Gastrocnemius medialis (tissue), 4 donors: Measurements from ENCODE around the gene CACTIN. TPM values are rescaled to one million over a fixed set of nuclear protein-coding genes. Genes with fewer than 3 reads are reported as not detected.

ENCODE experiments used
- ATAC-seq, 2 donors: fragments of 150-250 bp; one replicate each; pipeline ENCODE4 v1.9.1; 2016
- DNase-seq, 2 donors: peaks; one replicate each; pipeline ENCODE4 v3.0.0-alpha.2; 2019
- H3K27ac ChIP-seq, 4 donors: fragments of 200-600 bp; sonication (generic); 1 replicate in 1 of 4; 2 replicates in 3 of 4; pipeline ENCODE4 v1.5.1; 2016 to 2018; ENCODE audit warnings: mild to moderate bottlenecking in 2 of 4, moderate library complexity in 1 of 4
- H3K27me3 ChIP-seq, 3 donors: fragments of 200-600 bp; sonication (generic) in 2 of 3; 1 replicate in 1 of 3; 2 replicates in 2 of 3; pipeline versions ENCODE4 v1.5.1 to v1.6.0; 2016 to 2019; ENCODE audit warnings: mild to moderate bottlenecking in 1 of 3, moderate library complexity in 1 of 3
- H3K36me3 ChIP-seq, 2 donors: fragments of 200-600 bp; sonication (generic) in 1 of 2; one replicate each; pipeline ENCODE4 v1.5.1; 2017 to 2018
- H3K4me1 ChIP-seq, 2 donors: fragments of 200-600 bp; sonication (generic) in 1 of 2; one replicate each; pipeline ENCODE4 v1.5.1; 2016 to 2017; ENCODE audit warnings: mild to moderate bottlenecking in 2 of 2
- H3K4me3 ChIP-seq, 4 donors: fragments of 200-600 bp; sonication (generic) in 3 of 4; 1 replicate in 1 of 4; 2 replicates in 3 of 4; pipeline ENCODE4 v1.5.1; 2016 to 2019; ENCODE audit warnings: mild to moderate bottlenecking in 2 of 4
- H3K9me3 ChIP-seq, 3 donors: fragments of 200-600 bp; sonication (generic) in 2 of 3; 1 replicate in 1 of 3; 2 replicates in 2 of 3; pipeline ENCODE4 v1.5.1; 2016 to 2019
- CTCF ChIP-seq, 5 experiments: fragments of 450-650 bp in 3 of 5; fragments of 200-600 bp in 2 of 5; sonication (generic) in 2 of 5; IDR thresholded peaks in 4 of 5; conservative IDR thresholded peaks in 1 of 5; 1 replicate in 4 of 5; 2 replicates in 1 of 5; pipeline ENCODE4 v1.5.1; 2016 to 2019; ENCODE audit warnings: antibody characterized with exemption in 5 of 5, mild to moderate bottlenecking in 3 of 5, moderate library complexity in 3 of 5
- POLR2A ChIP-seq, 2 donors: fragments of 450-650 bp; IDR thresholded peaks; one replicate each; pipeline ENCODE4 v1.6.1; 2017; ENCODE audit warnings: antibody characterized with exemption in 2 of 2, mild to moderate bottlenecking in 2 of 2, moderate library complexity in 2 of 2
- in situ Hi-C, 4 donors: fragments of 200-750 bp; cut with MboI; loops; one replicate each; pipeline versions ENCODE4 v1.15.0 to v1.8.0; 2017; ENCODE audit warnings: low sequenced_read_pairs in 4 of 4
- intact Hi-C: fragments of 100-400 bp; cut with DNase I; formaldehyde crosslinking; loops from one replicate; pipeline ENCODE4 v1.15.1; 2023; ENCODE audit warnings: low total_unique reads
- total RNA-seq, 4 donors: library from RNA; depleted of rRNA; stranded (reverse); fragments of >200 nt; gene quantifications; one replicate each; pipeline versions ENCODE4 v1.1.0 to v1.2.3, GENCODE V29; 2016

Gene CACTIN
- total RNA-seq, 4 donors from 2014 or later = 19.5 to 28.4 (median 27.4) TPM

- in situ Hi-C loops (no loop called here), intact Hi-C loops (no loop called here)
- Histone ChIP-seq H3K4me3 (no peak overlapping the region), H3K27ac (no peak overlapping the region), H3K36me3 (peaks cover 0 to 44% of the 10 kb centered on the region in 2 donors), H3K27me3 (no peaks in the 10 kb centered on the region), H3K4me1 (no peaks in the 10 kb centered on the region), H3K9me3 (no peaks in the 10 kb centered on the region)
- TF ChIP-seq CTCF (IDR thresholded peaks at IDR 0.05 in 4 of 5, conservative IDR thresholded peaks at IDR 0.05 in 1 of 5) (no peak), POLR2A (IDR thresholded peaks at IDR 0.05) (no peak)
- ATAC-seq = no peak
- DNase-seq = no peak
These were observed 10.4 kb upstream of the CACTIN start for GRCh38 chr19:3636962-3637361.

GRCh38 chr19:3636506-3636905 is 9.9 kb upstream of the CACTIN start:
- intact Hi-C loops = no loop called here
- H3K27me3 ChIP-seq = no peaks in the 10 kb centered on the region
- H3K27ac ChIP-seq = no peak overlapping the region
- H3K36me3 ChIP-seq = peaks cover 0 to 43% of the 10 kb centered on the region in 2 donors
- in situ Hi-C loops = no loop called here
- ATAC-seq (no peak), DNase-seq (no peak)
- H3K4me1 ChIP-seq = no peaks in the 10 kb centered on the region
- no peaks in the 10 kb centered on the region for H3K9me3 ChIP-seq
- no peak for TF ChIP-seq POLR2A (IDR thresholded peaks at IDR 0.05)
- TF ChIP-seq CTCF (IDR thresholded peaks at IDR 0.05 in 4 of 5, conservative IDR thresholded peaks at IDR 0.05 in 1 of 5) = no peak
- no peak overlapping the region for H3K4me3 ChIP-seq

GRCh38 chr19:3634496-3635045 is 8.0 kb upstream of the CACTIN start:
- Histone ChIP-seq H3K36me3 (peaks cover 0 to 32% of the 10 kb centered on the region in 2 donors), H3K27ac (no peak overlapping the region)

GRCh38 chr19:3633559-3633988 is 7.0 kb upstream of the CACTIN start:
- no peaks in the 10 kb centered on the region for H3K4me1 ChIP-seq
- no peak for TF ChIP-seq POLR2A (IDR thresholded peaks at IDR 0.05)
- TF ChIP-seq CTCF (IDR thresholded peaks at IDR 0.05 in 4 of 5, conservative IDR thresholded peaks at IDR 0.05 in 1 of 5) = no peak
- H3K4me3 ChIP-seq = no peak overlapping the region
- DNase-seq = no peak
- H3K36me3 ChIP-seq = peaks cover 0 to 22% of the 10 kb centered on the region in 2 donors
- in situ Hi-C loops = no loop called here
- no peaks in the 10 kb centered on the region for H3K9me3 ChIP-seq
- intact Hi-C loops = no loop called here
- ATAC-seq = no peak
- no peak overlapping the region for H3K27ac ChIP-seq
- no peaks in the 10 kb centered on the region for H3K27me3 ChIP-seq

More at GRCh38 chr19:3634496-3635045, 8.0 kb upstream of the CACTIN start:
- no peak for ATAC-seq
- no peaks in the 10 kb centered on the region for H3K4me1 ChIP-seq
- no peaks in the 10 kb centered on the region for H3K27me3 ChIP-seq
- in situ Hi-C loops = no loop called here
- DNase-seq = no peak
- no peak overlapping the region for H3K4me3 ChIP-seq
- intact Hi-C loops = no loop called here
- TF ChIP-seq CTCF (IDR thresholded peaks at IDR 0.05 in 4 of 5, conservative IDR thresholded peaks at IDR 0.05 in 1 of 5) = no peak
- TF ChIP-seq POLR2A (IDR thresholded peaks at IDR 0.05) = no peak
- H3K9me3 ChIP-seq = no peaks in the 10 kb centered on the region
